NK-92 treated with Interleukin-12 subunit alpha and Interleukin-12 subunit beta, amount 100 ng/mL, for 24 hours (cell line): ENCODE measurements around the gene IGF1R.

Experiments
- DNase-seq: peaks from one replicate; lab custom pipeline; 2025; lab: John Stamatoyannopoulos, UW

IGF1R gene

DNA sequence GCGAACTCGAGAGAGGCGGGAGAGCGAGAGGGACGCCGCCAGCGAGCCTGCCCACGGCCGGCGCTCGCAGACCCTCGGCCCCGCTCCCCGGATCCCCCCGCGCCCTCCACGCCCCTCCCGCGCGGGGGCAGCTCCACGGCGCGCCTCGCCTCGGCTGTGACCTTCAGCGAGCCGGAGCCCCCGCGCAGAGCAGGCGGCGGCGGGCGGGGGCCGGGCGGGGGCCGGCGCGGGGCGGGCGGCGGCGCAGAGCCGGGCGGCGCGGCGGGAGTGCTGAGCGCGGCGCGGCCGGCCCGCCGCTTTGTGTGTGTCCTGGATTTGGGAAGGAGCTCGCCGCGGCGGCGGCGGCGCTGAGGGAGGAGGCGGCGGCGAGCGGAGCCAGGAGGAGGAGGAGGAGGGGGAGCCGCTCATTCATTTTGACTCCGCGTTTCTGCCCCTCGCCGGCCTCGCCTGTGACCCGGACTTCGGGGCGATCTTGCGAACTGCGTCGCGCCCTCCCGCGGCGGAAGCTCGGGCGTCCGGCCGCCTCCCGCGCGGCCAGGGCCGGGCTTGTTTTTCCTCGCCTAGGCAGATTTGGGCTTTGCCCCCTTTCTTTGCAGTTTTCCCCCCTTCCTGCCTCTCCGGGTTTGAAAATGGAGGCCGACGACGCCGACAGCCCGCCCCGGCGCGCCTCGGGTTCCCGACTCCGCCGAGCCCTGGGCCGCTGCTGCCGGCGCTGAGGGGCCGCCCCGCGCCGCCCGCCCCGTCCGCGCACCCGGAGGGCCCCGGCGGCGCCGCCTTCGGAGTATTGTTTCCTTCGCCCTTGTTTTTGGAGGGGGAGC, 524 bp downstream of the IGF1R start:
- DNase-seq: no peak

DNA sequence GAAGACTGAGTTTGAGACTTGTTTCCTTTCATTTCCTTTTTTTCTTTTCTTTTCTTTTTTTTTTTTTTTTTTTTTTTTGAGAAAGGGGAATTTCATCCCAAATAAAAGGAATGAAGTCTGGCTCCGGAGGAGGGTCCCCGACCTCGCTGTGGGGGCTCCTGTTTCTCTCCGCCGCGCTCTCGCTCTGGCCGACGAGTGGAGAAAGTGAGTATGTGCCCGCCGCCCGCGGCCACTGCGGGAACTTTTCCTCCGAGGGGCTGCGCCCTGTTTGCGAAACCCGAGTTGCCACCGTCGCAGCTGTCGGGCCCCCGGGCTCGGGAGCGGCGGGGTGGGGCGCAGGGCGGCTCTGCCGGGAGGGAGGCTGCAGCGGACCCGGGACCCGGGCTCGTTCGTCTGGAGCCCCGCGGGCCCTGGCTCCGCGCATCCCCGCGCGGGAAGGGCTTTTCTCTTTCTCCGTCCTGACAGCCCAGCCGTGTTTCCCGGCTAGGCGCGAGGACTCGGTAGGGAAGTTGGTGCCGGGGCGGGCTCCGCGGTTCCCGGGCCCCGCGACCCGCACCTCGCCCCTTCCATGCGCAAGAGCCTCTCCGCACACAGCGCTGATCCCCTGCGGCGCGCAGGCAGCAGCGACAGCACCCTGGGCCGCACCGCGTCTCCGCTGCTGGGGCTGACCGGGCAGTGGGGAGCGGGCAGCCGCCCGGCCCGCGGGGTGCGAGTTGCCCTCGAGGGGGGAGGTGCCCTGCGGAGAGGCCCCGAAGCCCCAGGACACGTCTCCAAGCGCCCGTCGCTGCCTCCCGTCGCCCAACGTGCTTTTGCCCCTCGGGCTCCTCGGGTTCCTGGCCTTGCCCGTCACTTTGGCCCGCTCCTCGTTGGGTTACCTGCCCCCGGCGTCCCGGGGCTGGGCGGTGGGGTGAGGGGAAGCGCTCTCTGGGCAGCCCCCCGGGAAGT, 1.4 kb downstream of the IGF1R start:
- no peak for DNase-seq

DNA sequence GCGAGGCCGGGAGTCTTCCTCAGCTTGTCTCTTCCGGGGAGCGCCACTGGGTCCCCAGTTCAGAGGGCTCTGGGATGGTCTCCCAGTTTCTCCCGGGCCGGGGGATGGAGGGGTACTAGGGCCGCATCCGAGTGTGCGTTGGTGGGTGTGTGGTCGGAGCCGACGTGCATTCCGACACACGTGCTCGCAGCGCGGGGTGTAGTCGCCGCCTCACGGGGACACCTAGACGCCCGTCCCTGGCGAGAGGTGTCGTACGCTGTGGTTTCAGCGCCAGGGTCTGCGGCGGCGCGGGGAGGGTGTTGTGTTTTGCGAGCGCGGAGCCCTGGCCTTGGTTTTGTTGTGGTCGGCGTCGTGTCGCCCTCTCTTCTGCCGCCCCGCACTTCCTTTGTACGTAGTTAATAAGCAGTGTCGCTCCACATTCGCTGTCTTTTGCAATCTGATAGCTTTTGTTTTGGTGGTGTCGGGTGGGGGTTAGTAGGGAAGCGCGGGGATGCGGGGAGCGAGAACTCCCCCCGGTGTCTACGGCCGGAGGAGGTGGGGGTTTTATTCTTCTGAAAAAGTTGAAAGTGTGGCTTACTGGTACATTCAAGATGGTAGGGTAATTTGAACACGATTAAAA, 2.2 kb downstream of the IGF1R start:
- DNase-seq: no peak

DNA sequence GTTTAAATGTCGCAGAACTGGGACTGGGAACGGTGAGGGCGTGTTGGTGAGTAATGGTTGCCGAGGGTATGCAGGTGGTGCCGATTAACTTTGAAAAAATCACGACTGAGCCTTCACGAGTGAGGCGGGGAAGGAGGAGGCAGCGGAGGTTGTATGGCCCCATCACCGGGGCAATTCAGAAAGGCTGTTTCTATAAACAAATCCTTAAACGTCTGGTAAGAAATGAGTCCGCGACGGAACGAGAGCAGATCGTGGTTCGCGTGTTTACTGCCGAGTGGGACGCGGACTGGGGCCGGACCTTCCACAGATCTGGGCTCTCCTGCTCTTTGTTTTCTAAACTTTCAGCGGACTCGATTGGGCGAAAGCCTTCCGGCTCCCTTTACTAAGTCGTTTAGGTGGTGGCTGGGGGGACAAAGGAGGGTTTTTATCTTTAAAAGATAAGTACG, 2.7 kb downstream of the IGF1R start:
- DNase-seq: no peak

DNA sequence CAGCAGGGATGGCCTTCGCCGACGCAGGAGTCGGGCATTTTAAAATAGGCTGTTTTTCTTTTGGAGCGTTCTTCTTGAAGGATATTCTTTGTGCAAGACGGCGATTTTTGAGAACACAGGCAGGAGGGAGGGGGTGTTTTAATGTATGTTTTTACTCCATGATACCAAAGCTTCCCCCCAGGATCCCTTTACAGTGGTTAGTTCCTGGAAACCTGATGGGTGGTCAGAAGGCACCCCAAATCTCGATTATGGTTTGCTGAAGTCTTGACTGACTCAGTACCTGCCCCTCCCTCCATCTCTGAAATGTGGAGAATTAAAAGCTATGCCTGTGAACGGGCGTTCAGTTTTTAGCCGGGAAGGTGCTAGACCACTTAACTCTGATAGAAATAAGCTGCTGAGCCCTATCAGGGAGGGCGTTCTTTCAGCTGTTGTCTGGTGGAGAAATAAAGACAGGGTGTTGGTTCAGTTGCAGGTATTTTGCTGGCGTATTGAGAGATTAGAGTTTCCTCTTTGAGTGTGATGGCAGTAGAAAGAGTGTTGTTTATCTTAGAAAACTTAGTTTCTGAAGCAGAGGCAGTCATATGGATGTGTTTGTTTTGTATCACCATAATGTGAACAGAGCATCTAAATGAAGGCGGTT, 3.4 kb downstream of the IGF1R start:
- no peak for DNase-seq

DNA sequence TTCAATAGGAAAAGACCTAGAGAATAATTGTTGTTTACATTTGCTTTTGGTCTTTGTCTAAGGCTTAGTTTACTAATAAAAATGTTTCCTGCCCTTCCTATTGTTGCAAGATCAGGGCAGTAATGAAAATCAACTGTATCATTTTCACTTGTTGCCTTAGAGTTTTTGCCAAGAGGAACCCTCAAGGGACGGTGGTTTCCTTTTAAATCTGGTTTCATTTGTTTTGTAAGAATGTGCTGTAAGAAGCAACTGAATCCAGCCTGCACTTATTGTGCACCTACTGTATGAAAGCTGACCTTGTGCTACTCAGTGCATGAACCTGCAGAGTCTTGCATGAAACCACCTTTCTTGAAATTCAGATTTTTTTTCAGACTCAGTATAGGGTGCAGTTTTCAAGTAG, 5.3 kb downstream of the IGF1R start:
- no peak for DNase-seq

DNA sequence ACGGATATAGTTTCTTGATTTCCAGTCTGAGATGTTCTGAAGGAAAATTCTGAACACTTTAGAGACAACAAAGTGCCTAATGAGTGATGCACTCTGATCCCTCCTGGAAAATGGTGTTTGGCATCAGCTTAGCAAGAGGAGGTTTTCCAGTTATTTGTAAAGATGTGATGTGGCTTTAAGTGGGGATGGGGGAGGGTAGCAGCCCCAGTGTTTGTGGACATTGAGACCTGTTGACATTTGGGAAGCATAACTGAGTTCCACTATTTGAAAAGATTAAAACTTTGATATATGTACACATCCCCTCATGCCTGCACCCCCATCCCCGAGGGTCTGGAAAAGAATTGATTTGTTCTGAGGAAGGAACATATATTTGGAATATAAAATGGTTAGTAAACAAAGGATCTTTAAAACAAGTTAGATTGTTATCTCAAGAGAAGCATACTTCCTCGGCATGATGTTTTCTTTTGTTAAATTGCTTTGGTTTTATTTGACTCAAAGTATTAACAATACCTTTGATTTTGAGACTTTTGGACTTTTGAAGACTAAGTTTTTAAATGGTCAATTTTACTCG, 6.5 kb downstream of the IGF1R start:
- no peak for DNase-seq

DNA sequence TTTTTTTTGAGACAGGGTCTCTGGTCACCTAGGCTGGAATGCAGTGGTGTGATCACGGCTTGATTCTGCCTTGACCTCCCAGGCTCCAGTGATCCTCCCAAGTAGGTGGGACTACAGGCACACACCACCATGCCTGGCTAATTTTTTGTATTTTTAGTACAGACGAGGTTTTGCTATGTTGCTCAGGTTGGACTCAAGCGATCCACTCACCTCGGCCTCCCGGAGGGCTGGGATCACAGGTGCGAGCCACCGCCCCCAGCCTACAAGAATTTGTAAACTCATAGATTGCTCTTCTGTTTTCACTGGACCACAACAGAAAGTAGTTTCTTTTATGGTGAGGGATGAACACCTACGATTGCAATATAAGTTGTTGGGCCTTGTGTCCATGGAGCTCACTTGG, 7.4 kb downstream of the IGF1R start:
- DNase-seq: no peak

DNA sequence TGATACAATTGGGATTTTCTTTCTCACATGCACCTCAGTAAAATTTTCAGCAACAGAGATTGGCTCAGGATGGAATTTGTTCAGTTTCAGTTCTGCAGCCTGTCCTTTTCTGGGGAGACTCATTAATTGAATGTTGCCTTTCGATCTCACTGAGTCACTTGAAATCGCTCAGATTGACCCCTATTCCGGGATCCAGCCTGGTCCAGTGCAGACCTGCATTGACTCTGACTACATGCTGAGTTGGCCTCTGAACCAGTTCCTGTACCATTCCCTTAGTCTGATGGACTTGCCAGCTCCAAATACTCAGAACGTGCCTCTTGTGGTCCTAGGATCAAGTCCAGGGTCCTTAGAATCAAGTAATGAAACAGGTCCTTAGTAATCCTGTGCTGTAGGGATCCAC, 9.4 kb downstream of the IGF1R start:
- DNase-seq: no peak

DNA sequence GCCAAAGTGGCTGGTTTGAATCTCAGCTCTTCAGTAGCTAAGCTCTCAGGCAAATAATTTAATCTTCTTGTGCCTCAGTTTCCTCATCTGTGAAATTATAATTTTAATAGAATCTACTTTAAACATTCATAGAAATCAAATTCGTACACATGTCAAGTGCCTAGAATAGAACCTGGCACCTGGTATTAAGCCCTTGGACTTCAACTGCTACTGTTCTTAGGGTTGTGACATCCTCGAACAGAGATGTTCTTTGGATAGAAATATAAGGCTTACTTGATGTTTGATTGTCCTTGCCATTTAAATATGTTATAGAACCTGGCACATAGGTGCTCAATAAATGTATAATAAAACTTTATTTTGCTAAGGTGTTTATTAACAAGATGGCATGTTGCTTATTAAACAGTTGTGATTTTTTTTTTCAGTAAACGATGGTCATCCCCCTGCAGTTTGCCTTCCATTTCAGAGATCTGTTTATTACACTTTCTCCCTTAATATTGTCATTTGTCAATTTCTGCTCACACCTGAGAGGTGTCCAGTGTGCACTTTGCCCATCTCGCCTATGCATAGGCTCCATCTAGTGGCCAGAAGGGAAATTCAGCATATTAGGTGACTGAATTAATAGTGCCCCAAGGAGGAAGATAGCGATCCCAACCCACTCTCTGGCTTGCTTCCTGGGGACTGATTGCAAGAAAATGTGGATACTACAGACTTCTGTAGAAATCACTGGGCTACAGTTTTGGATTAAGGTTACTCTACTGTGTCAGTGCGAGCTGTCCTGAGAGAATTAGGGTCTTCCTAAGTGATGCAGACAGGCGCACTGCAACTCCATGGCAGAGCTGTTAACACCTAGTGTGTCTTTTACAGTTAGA, 10.7 kb downstream of the IGF1R start:
- peak; percentile 26 for DNase-seq

DNA sequence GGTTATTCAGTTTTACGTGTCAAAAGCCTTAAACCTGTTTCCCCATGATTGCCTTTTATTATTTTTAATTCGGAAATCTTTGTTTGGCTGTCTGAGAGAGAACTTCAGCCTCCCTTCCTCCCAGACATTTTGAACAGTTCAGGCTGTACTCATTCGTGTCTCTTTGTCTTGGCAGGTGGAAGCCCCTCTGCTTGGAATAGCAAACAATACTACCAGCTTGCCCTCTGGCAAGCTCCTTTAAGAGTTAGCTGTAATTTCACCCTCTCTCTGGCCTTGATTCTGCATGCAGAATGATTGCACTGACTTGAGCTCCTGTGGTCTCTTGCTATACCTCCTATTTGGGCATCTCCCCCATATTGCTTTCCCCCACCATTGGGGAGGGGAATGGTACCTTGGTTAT, 11.7 kb downstream of the IGF1R start:
- no peak for DNase-seq

DNA sequence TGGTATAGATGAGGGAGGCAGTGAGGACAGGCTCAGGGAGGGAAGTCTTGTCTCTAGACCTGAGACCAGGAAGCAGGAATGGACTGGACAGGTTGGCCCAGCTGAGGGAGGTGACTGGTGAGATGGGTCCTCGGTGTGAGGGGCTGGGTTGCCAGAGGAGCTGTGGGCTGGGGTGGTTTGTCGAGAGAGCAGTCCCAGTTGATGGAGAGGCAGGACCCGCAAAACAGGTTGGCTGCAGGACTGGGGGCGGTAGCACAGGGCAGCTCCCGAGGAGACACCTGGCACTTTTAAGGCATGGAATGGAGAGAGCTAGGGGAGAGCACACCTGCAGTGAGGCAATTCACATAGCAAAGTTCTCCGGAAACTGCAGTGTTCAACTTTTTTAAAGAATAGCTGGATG, 14.7 kb downstream of the IGF1R start:
- DNase-seq: no peak

DNA sequence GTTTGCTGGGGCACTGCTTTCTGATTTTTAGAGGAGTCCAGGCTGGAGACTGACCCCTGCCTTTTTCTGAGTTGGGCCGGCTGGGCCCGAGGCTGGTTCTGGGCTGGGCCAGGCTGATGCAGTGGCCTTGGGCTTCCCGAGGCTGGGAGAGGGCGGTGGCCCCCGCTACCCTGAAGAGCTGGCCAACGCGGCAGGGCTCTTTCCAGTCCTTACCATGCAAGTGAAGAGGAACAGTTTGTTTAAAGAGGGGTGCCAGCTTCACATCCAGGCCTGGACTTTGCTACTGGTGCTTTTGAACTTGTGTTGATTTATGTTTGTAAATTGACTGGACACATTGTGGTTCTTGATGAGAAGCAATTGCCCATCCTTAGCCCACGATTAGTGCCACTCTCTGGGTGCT, 15.3 kb downstream of the IGF1R start:
- no peak for DNase-seq

DNA sequence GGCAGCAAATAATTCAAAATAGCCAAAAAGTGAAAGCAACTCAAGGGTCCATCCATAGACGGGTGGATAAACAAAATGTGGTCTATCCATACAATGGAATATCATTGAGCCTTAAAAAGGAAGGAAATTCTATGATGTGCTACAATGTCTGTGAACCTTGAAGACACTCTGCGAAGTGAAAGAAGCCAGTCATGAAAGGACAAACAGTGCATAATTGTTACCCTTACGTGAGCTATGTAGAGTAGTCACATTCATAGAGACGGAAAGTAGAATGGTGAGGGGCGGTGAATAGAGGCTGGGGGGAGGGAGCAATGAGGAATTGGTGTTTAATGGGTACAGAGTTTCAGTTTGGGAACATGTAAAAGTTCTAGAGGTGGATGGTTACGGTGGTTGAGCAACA, 18.1 kb downstream of the IGF1R start:
- DNase-seq: no peak

DNA sequence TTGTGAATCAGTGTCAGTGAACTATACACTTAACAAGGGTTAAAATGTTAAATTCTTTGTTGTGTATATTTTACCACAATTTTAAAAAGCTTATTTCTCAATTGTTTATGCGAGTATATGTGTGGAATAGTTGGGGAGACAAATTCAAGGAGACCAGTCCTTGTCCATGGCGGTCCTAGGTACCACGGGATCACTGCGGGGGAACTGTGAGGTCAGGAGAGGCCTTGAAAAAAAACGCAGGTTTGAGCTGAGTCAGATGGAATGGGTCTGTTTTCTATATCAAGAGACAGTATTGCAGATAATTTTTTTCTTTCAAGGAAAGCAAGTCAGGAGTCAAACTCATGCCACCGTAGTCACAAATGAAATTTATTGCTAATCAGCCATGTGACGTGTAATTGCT, 18.5 kb downstream of the IGF1R start:
- no peak for DNase-seq

DNA sequence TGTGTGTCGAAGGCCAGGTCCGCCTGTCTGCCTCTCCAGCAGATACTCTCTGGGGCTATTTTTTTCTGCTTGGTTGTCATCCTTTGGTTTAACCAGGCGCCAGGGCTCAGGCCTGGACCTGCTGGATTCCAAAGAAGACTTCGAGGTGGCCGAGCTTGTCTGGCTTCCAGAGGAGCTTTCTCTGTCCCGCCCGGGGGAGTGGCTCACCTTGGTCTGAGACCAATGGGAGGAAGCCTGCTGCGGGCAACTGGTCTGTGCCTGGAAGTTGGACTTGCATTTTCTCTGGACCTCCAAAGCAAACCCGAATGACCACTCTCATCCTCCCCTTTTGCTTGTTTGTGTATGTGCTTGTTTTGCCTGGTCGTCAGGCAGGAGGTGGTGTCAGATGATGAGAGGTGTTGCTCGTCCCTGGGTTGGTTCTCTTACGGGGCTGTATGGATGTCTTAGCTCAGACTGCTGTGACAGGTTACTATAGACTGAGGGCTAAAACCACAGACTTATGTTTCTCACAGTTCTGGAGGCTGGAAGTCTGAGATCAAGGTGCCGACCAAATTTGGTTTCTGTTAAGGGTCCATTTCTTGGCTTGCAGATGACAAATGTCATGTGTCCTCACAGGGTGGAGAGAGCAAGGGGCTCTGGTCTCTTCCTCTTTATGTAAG, 19.3 kb downstream of the IGF1R start:
- DNase-seq: no peak

DNA sequence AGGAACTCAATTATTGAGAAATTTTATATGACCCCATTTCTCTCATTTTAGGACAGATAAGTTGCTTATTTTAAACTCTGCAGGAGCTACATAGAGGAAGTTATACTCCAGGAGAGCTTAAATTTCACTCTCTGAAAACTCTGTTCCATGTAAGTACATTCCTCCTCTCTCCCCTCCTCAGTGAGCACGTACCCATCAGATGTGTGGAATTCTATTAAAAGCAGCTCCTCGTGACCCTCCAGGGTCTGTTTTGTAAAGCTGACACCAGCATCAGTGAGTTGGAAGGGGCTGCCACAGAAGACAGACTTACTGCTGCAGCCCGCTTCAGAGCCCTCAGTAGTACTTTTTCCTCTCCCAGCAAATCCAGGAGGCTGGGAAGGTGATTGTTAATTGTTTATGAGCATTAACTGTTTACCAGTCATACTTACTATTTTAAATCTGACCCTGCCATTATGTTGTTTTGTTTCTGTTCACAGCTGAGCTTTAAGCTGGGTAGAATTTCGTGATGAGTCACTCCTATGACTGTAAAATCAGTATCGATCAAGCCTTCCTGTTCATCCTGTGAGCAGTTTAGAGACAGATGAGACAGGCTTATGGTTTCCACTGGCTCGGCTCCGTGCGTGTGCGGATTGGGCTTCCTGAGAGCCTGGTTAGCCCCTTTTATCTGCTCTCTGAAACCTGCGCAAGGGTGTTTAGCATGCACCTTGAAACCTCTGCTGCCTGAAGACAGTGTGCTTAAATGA, 20.4 kb downstream of the IGF1R start:
- DNase-seq: no peak

DNA sequence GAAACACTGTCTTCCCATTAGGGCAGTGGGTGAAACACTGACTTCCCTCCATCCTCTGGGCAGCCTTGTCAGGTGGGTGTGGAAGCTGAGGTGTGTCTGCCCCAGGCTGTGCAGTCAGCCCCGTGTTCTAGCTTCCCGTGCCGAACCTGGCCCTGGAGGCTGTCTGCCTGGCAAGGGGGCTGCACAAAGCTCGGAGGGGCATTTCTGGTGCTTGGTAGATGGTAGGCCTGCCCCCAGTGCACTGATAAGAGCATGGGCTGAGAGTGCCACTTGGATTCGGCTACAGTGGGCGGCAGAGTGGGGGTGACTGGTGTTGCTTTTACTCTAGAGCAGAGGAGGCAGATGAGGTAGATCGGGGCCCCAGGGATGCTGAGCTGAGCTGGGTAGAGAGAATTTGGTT, 21.3 kb downstream of the IGF1R start:
- DNase-seq: no peak
